ENCODE results near the gene YTHDF1. TPM values are rescaled to one million over a fixed set of nuclear protein-coding genes. Genes with fewer than 3 reads are reported as not detected.

YTHDF1 gene
- polyA plus RNA-seq, 1 donor from 2014 or later = 36.9 TPM

DNA sequence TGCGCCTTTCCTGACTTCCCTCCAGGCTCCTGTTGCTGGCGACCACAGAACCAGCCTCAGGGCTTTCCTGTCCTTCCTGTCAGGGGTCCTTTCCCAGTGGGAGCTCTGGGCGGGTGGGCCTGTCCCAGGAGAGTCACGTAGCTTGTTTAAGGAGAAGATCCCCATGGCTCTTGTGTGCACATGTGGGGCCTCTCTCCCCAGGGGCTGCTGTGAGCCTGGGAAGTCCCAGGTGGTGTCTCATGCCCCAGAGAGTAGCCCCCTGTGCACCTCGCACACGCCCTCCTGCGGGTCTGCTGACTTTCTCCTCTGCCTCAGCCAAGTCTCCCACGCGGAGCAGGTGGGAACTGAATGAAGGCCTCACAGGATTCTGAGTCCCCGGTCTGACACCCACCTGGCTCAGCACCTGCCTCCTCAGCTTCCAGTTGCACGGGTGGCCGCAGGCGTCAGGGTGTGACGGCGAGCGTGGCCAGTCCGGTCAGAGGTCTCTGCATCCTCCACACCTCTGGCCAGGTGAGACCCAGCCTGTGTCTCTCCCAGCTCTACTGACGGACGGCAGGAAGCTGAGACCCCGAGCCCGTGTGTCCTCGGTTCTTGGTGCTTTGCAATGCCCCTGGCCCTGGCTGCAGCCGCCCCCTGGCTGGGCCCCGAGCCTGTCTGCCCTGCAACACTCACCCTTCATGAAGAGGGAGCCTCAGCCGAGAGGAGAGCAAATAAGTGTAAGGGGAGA lies 44.0 kb upstream of the YTHDF1 start:
- Histone ChIP-seq H3K4me2 (ENCODE audit: low read length) (no peak overlapping the region), H4K20me1 (ENCODE audit: insufficient read depth) (no peaks in the 10 kb centered on the region), H3K27ac (ENCODE audit: low read length) (no peak overlapping the region), H3K9me2 (ENCODE audit: insufficient read depth, low read length) (no peaks in the 10 kb centered on the region), H3F3A (ENCODE audit: insufficient read depth, low read length, poor library complexity, severe bottlenecking) (no peaks in the 10 kb centered on the region), H2AFZ (ENCODE audit: low read depth, low read length) (no peak overlapping the region), H3K9ac (ENCODE audit: low read length) (no peak overlapping the region), H3K27me3 (ENCODE audit: insufficient read depth, low read depth, low read length) (peaks cover 1% of the 10 kb centered on the region), H3K79me2 (replicated peaks; ENCODE audit: insufficient read depth, low read length) (no peaks in the 10 kb centered on the region), H3K4me3 (ENCODE audit: low read length) (no peak overlapping the region), H3K36me3 (ENCODE audit: insufficient read depth, low read length) (no peaks in the 10 kb centered on the region), H3K9me3 (ENCODE audit: low read length) (no peaks in the 10 kb centered on the region)
- TF ChIP-seq, protein P1, sequence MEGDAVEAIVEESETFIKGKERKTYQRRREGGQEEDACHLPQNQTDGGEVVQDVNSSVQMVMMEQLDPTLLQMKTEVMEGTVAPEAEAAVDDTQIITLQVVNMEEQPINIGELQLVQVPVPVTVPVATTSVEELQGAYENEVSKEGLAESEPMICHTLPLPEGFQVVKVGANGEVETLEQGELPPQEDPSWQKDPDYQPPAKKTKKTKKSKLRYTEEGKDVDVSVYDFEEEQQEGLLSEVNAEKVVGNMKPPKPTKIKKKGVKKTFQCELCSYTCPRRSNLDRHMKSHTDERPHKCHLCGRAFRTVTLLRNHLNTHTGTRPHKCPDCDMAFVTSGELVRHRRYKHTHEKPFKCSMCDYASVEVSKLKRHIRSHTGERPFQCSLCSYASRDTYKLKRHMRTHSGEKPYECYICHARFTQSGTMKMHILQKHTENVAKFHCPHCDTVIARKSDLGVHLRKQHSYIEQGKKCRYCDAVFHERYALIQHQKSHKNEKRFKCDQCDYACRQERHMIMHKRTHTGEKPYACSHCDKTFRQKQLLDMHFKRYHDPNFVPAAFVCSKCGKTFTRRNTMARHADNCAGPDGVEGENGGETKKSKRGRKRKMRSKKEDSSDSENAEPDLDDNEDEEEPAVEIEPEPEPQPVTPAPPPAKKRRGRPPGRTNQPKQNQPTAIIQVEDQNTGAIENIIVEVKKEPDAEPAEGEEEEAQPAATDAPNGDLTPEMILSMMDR (IDR thresholded peaks at IDR 0.05; ENCODE audit: poor library complexity, severe bottlenecking) = no peak
- TF ChIP-seq MXI1 (conservative IDR thresholded peaks at IDR 0.05; ENCODE audit: poor library complexity, severe bottlenecking) (no peak), EP300 (conservative IDR thresholded peaks at IDR 0.05; ENCODE audit: poor library complexity, severe bottlenecking) (no peak), EZH2 (IDR thresholded peaks at IDR 0.05; ENCODE audit: borderline replicate concordance, insufficient read depth, low read length, poor library complexity, severe bottlenecking) (no peak), RAD21 (conservative IDR thresholded peaks at IDR 0.05) (no peak), POLR2AphosphoS5 (IDR thresholded peaks at IDR 0.05) (no peak), SMC3 (conservative IDR thresholded peaks at IDR 0.05; ENCODE audit: poor library complexity) (no peak), TAF1 (IDR thresholded peaks at IDR 0.05; ENCODE audit: low read depth) (no peak)
- TF ChIP-seq, protein P2, sequence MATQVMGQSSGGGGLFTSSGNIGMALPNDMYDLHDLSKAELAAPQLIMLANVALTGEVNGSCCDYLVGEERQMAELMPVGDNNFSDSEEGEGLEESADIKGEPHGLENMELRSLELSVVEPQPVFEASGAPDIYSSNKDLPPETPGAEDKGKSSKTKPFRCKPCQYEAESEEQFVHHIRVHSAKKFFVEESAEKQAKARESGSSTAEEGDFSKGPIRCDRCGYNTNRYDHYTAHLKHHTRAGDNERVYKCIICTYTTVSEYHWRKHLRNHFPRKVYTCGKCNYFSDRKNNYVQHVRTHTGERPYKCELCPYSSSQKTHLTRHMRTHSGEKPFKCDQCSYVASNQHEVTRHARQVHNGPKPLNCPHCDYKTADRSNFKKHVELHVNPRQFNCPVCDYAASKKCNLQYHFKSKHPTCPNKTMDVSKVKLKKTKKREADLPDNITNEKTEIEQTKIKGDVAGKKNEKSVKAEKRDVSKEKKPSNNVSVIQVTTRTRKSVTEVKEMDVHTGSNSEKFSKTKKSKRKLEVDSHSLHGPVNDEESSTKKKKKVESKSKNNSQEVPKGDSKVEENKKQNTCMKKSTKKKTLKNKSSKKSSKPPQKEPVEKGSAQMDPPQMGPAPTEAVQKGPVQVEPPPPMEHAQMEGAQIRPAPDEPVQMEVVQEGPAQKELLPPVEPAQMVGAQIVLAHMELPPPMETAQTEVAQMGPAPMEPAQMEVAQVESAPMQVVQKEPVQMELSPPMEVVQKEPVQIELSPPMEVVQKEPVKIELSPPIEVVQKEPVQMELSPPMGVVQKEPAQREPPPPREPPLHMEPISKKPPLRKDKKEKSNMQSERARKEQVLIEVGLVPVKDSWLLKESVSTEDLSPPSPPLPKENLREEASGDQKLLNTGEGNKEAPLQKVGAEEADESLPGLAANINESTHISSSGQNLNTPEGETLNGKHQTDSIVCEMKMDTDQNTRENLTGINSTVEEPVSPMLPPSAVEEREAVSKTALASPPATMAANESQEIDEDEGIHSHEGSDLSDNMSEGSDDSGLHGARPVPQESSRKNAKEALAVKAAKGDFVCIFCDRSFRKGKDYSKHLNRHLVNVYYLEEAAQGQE (IDR thresholded peaks at IDR 0.05; ENCODE audit: borderline replicate concordance) = no peak

DNA sequence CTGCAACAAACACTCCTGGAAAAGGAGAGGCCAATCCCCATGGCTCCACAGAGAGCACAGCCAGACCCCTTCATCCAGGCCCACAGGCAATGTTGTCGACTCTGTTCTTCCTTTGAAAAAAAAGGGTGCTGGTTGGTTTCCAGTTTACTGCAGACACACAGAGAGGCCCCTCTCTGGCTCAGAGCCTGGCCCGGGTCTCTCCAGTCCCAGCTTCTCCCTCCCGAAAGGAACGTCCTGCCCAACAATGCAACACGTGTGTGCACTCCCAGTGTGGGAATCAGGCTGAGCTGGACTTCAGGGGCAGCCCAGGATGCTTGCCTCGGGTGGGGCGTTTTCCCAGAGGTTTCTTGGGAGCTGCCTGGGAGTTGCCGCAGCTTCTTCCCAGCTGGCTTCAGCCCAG lies 42.9 kb upstream of the YTHDF1 start:
- TF ChIP-seq TAF1 (IDR thresholded peaks at IDR 0.05; ENCODE audit: low read depth) = no peak
- no peak for TF ChIP-seq MXI1 (conservative IDR thresholded peaks at IDR 0.05; ENCODE audit: poor library complexity, severe bottlenecking)
- TF ChIP-seq, protein P2 (IDR thresholded peaks at IDR 0.05; ENCODE audit: borderline replicate concordance) = no peak
- TF ChIP-seq EZH2 (IDR thresholded peaks at IDR 0.05; ENCODE audit: borderline replicate concordance, insufficient read depth, low read length, poor library complexity, severe bottlenecking) = no peak
- TF ChIP-seq POLR2AphosphoS5 (IDR thresholded peaks at IDR 0.05) = no peak
- TF ChIP-seq EP300 (conservative IDR thresholded peaks at IDR 0.05; ENCODE audit: poor library complexity, severe bottlenecking) = no peak
- no peak for TF ChIP-seq SMC3 (conservative IDR thresholded peaks at IDR 0.05; ENCODE audit: poor library complexity)
- no peak for TF ChIP-seq RAD21 (conservative IDR thresholded peaks at IDR 0.05)
- TF ChIP-seq, protein P1 (IDR thresholded peaks at IDR 0.05; ENCODE audit: poor library complexity, severe bottlenecking) = no peak
- H3K27me3 ChIP-seq (ENCODE audit: insufficient read depth, low read depth, low read length) = peaks cover 9% of the 10 kb centered on the region
- no peaks in the 10 kb centered on the region for H3K36me3 ChIP-seq (ENCODE audit: insufficient read depth, low read length)
- H3K27ac ChIP-seq (ENCODE audit: low read length) = no peak overlapping the region
- H3K9me3 ChIP-seq (ENCODE audit: low read length) = no peaks in the 10 kb centered on the region
- no peak overlapping the region for H3K9ac ChIP-seq (ENCODE audit: low read length)
- no peak overlapping the region for H2AFZ ChIP-seq (ENCODE audit: low read depth, low read length)
- H3K9me2 ChIP-seq (ENCODE audit: insufficient read depth, low read length) = no peaks in the 10 kb centered on the region
- no peaks in the 10 kb centered on the region for H4K20me1 ChIP-seq (ENCODE audit: insufficient read depth)
- no peaks in the 10 kb centered on the region for H3K79me2 ChIP-seq (replicated peaks; ENCODE audit: insufficient read depth, low read length)
- no peak overlapping the region for H3K4me3 ChIP-seq (ENCODE audit: low read length)
- no peak overlapping the region for H3K4me2 ChIP-seq (ENCODE audit: low read length)
- H3F3A ChIP-seq (ENCODE audit: insufficient read depth, low read length, poor library complexity, severe bottlenecking) = no peaks in the 10 kb centered on the region

Measured in neural cell (in vitro differentiated cells).